Activated naive CD8-positive, alpha-beta T cell treated with anti-CD3 and anti-CD28 coated beads, Interleukin-2, amount 10 ng/mL, durations not matched to agents 7 days and 5 days (primary cell): ENCODE data around the gene ECM1. TPM values are rescaled to one million over a fixed set of nuclear protein-coding genes. Genes with fewer than 3 reads are reported as not detected.

Source experiments
- ATAC-seq: fragments of 150-1000 bp; cut with Tn5 transposase; one replicate; pipeline ENCODE4 v1.10.0; 2021; ENCODE audit warnings: low read depth, moderate library complexity
- POLR2A ChIA-PET: fragments of 350-600 bp; sonication (Branson Sonifier 250); formaldehyde crosslinking; loops from one replicate; lab custom pipeline; 2021; ENCODE audit warnings: antibody characterized with exemption; lab: Charles Lee
- DNase-seq: peaks from one replicate; pipeline ENCODE4 v3.0.0; 2021
- H3K27ac Mint-ChIP-seq: one replicate; pipeline ENCODE4 v1.8.0; 2022; ENCODE audit warnings: mild to moderate bottlenecking, mixed read lengths
- H3K27me3 Mint-ChIP-seq: one replicate; pipeline ENCODE4 v1.8.0; 2022; ENCODE audit warnings: mild to moderate bottlenecking, moderate library complexity, mixed read lengths
- H3K36me3 Mint-ChIP-seq: one replicate; pipeline ENCODE4 v1.8.0; 2021; ENCODE audit warnings: mild to moderate bottlenecking, mixed read lengths
- H3K4me1 Mint-ChIP-seq: one replicate; pipeline ENCODE4 v1.8.0; 2021; ENCODE audit warnings: mixed read lengths
- H3K4me3 Mint-ChIP-seq: one replicate; pipeline ENCODE4 v1.8.0; 2022; ENCODE audit warnings: mild to moderate bottlenecking, moderate library complexity, mixed read lengths
- H3K9me3 Mint-ChIP-seq: one replicate; pipeline ENCODE4 v1.8.0; 2021; ENCODE audit warnings: mixed read lengths
- total RNA-seq, 2 experiments: library from RNA; stranded (reverse); gene quantifications; one replicate each; pipeline ENCODE4 v1.2.3, GENCODE V29; 2021

Gene ECM1
- total RNA-seq, 2 experiments from 2014 or later, result 1.4 to 1.7 TPM

GRCh38 chr1:150515328-150516049 is 7.6 kb downstream of the ECM1 start, which contains the start of gene FALEC:
Gene FALEC, plus strand, starts transcription at chr1:150515752.
- H3K4me3 Mint-ChIP-seq, result peak within 1 kb of the TSS; percentile 89
- H3K36me3 Mint-ChIP-seq, result peaks cover 1% of the 10 kb centered on the region
- H3K27ac Mint-ChIP-seq, result peak within 1 kb of the TSS; percentile 75
- peaks cover 3% of the 10 kb centered on the region for H3K27me3 Mint-ChIP-seq
- H3K4me1 Mint-ChIP-seq, result peaks cover 12% of the 10 kb centered on the region
- POLR2A ChIA-PET, result interaction anchor here (0.5 to 3.6 kb wide), 12 partner anchors 10 to 260 kb away, joined by 3 to 20 read pairs (median 3); partner anchors contain the start of genes MCL1, RPRD2 and TARS2
- DNase-seq (peak; percentile 95), ATAC-seq (peak; percentile 99)
- no peaks in the 10 kb centered on the region for H3K9me3 Mint-ChIP-seq

- H3K9me3 Mint-ChIP-seq, result no peaks in the 10 kb centered on the region
- no peak for DNase-seq
- ATAC-seq, result no peak
- peak overlapping the region; percentile 89 for H3K4me3 Mint-ChIP-seq
- peaks cover 13% of the 10 kb centered on the region for H3K4me1 Mint-ChIP-seq
- POLR2A ChIA-PET, result interaction anchor here (0.5 to 3.6 kb wide), 10 partner anchors 10 to 628 kb away, joined by 3 to 20 read pairs (median 4); partner anchors contain the start of genes MCL1, RPRD2 and TARS2
- peak overlapping the region; percentile 75 for H3K27ac Mint-ChIP-seq
- H3K36me3 Mint-ChIP-seq, result peaks cover 1% of the 10 kb centered on the region
- H3K27me3 Mint-ChIP-seq, result peaks cover 3% of the 10 kb centered on the region
Observed at GRCh38 chr1:150516050-150516591, 8.2 kb downstream of the ECM1 start.

GRCh38 chr1:150516616-150517015 is 8.7 kb downstream of the ECM1 start:
- peak overlapping the region; percentile 75 for H3K27ac Mint-ChIP-seq
- H3K9me3 Mint-ChIP-seq, result no peaks in the 10 kb centered on the region
- ATAC-seq (peak; percentile 8), DNase-seq (no peak)
- H3K4me3 Mint-ChIP-seq, result peak overlapping the region; percentile 89
- peaks cover 1% of the 10 kb centered on the region for H3K36me3 Mint-ChIP-seq
- peaks cover 3% of the 10 kb centered on the region for H3K27me3 Mint-ChIP-seq
- POLR2A ChIA-PET, result interaction anchor here (0.7 to 3.6 kb wide), 5 partner anchors 13 to 629 kb away, joined by 4 to 20 read pairs (median 4); partner anchors contain the start of genes MCL1 and TARS2
- peaks cover 16% of the 10 kb centered on the region for H3K4me1 Mint-ChIP-seq

GRCh38 chr1:150521196-150521968 is 13.5 kb downstream of the ECM1 start:
- no peak overlapping the region for H3K4me3 Mint-ChIP-seq
- no peaks in the 10 kb centered on the region for H3K36me3 Mint-ChIP-seq
- DNase-seq (no peak), ATAC-seq (no peak)
- H3K27ac Mint-ChIP-seq, result no peak overlapping the region
- H3K9me3 Mint-ChIP-seq, result no peaks in the 10 kb centered on the region
- peaks cover 12% of the 10 kb centered on the region for H3K27me3 Mint-ChIP-seq
- peaks cover 9% of the 10 kb centered on the region for H3K4me1 Mint-ChIP-seq
- POLR2A ChIA-PET, result no interaction called here

GRCh38 chr1:150525348-150525747 is 17.4 kb downstream of the ECM1 start:
- Mint-ChIP-seq H3K27ac (no peak overlapping the region), H3K4me3 (no peak overlapping the region), H3K9me3 (no peaks in the 10 kb centered on the region), H3K36me3 (no peaks in the 10 kb centered on the region), H3K4me1 (peaks cover 4% of the 10 kb centered on the region), H3K27me3 (peaks cover 9% of the 10 kb centered on the region)
- no peak for ATAC-seq
- no peak for DNase-seq
- POLR2A ChIA-PET, result no interaction called here

GRCh38 chr1:150528196-150528595 is 20.3 kb downstream of the ECM1 start:
- peaks cover 4% of the 10 kb centered on the region for H3K27me3 Mint-ChIP-seq
- POLR2A ChIA-PET, result no interaction called here
- H3K27ac Mint-ChIP-seq, result no peak overlapping the region
- no peak overlapping the region for H3K4me3 Mint-ChIP-seq
- peaks cover 6% of the 10 kb centered on the region for H3K4me1 Mint-ChIP-seq
- no peaks in the 10 kb centered on the region for H3K36me3 Mint-ChIP-seq
- DNase-seq (no peak), ATAC-seq (no peak)
- no peaks in the 10 kb centered on the region for H3K9me3 Mint-ChIP-seq

GRCh38 chr1:150529017-150529416 is 21.1 kb downstream of the ECM1 start:
- no peak for ATAC-seq
- no peak overlapping the region for H3K27ac Mint-ChIP-seq

GRCh38 chr1:150530491-150531159 is 22.7 kb downstream of the ECM1 start:
- Mint-ChIP-seq H3K4me1 (peaks cover 6% of the 10 kb centered on the region), H3K27me3 (no peaks in the 10 kb centered on the region), H3K9me3 (no peaks in the 10 kb centered on the region), H3K27ac (no peak overlapping the region), H3K36me3 (no peaks in the 10 kb centered on the region), H3K4me3 (no peak overlapping the region)
- POLR2A ChIA-PET, result no interaction called here
- no peak for DNase-seq
- ATAC-seq, result no peak

More at GRCh38 chr1:150529017-150529416, 21.1 kb downstream of the ECM1 start:
- H3K4me3 Mint-ChIP-seq, result no peak overlapping the region
- POLR2A ChIA-PET, result interaction anchor here (0.6 kb wide), 1 partner anchor 14 kb away, joined by 4 read pairs; no protein-coding TSS in a partner anchor
- no peaks in the 10 kb centered on the region for H3K36me3 Mint-ChIP-seq
- H3K4me1 Mint-ChIP-seq, result peaks cover 6% of the 10 kb centered on the region
- H3K27me3 Mint-ChIP-seq, result peaks cover 4% of the 10 kb centered on the region
- no peak for DNase-seq
- H3K9me3 Mint-ChIP-seq, result no peaks in the 10 kb centered on the region

GRCh38 chr1:150532860-150533259 is 25.0 kb downstream of the ECM1 start:
- DNase-seq (no peak), ATAC-seq (no peak)
- Mint-ChIP-seq H3K36me3 (no peaks in the 10 kb centered on the region), H3K27me3 (no peaks in the 10 kb centered on the region), H3K27ac (no peak overlapping the region), H3K4me1 (peaks cover 6% of the 10 kb centered on the region), H3K4me3 (no peak overlapping the region), H3K9me3 (no peaks in the 10 kb centered on the region)
- POLR2A ChIA-PET, result interaction anchor here (0.8 kb wide), 1 partner anchor 86 kb away, joined by 3 read pairs; no protein-coding TSS in a partner anchor

GRCh38 chr1:150534002-150534401 is 26.1 kb downstream of the ECM1 start:
- Mint-ChIP-seq H3K27me3 (no peaks in the 10 kb centered on the region), H3K36me3 (no peaks in the 10 kb centered on the region), H3K4me3 (no peak overlapping the region), H3K27ac (no peak overlapping the region), H3K9me3 (no peaks in the 10 kb centered on the region), H3K4me1 (peaks cover 6% of the 10 kb centered on the region)
- DNase-seq, result no peak
- POLR2A ChIA-PET, result interaction anchor here (0.6 kb wide), 1 partner anchor 30 kb away, joined by 3 read pairs; no protein-coding TSS in a partner anchor
- no peak for ATAC-seq

GRCh38 chr1:150535511-150536287 is 27.8 kb downstream of the ECM1 start:
- Mint-ChIP-seq H3K27ac (no peak overlapping the region), H3K9me3 (no peaks in the 10 kb centered on the region), H3K36me3 (no peaks in the 10 kb centered on the region), H3K27me3 (peaks cover 2% of the 10 kb centered on the region), H3K4me3 (no peak overlapping the region), H3K4me1 (peaks cover 6% of the 10 kb centered on the region)
- ATAC-seq (no peak), DNase-seq (no peak)
- POLR2A ChIA-PET, result no interaction called here
